LoVo (cell line): Measurements from ENCODE around the gene BAZ2A.
"Not testable (repeated sequence)": the region's sequence is repeated elsewhere in the genome, so short reads cannot be mapped to it uniquely, and the experiment has no call there.

Experiments
- DNase-seq: peaks from one replicate; pipeline ENCODE4 v3.0.0-alpha.2; 2016; ENCODE audit warnings: low spot score

Gene BAZ2A

DNA sequence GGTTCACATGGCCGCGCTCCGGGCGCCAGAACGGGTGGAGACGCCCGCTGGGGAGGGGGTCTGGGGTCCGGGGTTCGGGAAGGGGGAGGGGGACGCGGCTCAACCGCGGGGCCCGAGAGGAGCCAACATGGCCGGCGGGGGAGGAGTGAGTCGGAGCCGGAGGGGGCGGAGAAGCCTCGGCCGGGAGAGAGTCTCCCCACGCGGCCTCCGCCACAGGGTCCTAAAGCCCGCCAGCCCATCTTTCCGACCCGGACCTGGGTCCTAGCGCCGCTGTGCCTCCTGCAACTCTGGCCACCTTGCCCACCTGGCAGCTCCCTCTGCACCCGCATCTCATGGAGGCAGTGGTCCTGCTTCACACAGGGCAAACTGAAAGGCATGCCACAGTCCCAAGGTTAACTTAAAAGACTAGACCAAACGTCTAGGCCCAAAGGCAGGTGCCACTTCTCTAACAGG, at the start of gene BAZ2A:
TSS of gene BAZ2A (minus strand) at position 147 of the 453 bp plus-strand sequence. CDS start 12,796 bp downstream, outside the sequence.
- DNase-seq = peak; percentile 88

DNA sequence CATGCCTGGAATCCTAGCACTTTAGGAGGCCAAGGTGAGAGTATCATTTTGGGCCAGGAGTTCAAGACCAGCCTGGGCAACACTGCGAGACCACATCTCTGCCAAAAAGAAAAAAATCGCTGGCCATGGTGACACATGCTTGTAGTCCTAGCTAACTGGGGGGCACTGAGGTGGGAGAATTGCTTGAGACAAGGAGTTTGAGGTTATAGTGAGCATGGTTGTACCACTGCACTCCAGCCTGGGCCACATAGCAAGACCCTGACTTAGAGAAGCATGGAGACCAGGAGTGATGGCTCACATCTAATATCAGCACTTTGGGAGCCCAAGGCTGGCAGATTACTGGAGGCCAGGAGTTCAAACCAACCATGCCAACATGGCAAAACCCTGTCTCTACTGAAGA, 48.7 kb upstream of the BAZ2A start:
- DNase-seq = no peak

DNA sequence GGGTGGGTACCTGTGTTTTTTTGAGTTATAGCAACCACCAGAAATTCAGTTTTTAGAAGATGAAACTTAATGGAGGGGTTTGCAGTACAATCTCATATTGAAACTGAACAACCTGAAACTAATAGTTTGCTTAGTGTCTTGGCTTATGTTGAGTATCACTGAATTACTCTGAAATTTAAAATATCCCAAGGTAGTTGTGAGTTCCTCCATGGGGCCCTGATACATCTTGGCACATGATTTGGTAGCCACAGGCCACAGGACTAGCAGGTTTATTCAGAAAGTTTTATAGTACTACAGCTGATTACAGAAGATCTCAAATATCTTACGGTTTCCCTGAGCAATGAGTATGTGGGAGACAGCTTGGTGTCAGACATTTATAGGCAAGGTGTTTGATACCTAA, 47.6 kb upstream of the BAZ2A start:
- no peak for DNase-seq

DNA sequence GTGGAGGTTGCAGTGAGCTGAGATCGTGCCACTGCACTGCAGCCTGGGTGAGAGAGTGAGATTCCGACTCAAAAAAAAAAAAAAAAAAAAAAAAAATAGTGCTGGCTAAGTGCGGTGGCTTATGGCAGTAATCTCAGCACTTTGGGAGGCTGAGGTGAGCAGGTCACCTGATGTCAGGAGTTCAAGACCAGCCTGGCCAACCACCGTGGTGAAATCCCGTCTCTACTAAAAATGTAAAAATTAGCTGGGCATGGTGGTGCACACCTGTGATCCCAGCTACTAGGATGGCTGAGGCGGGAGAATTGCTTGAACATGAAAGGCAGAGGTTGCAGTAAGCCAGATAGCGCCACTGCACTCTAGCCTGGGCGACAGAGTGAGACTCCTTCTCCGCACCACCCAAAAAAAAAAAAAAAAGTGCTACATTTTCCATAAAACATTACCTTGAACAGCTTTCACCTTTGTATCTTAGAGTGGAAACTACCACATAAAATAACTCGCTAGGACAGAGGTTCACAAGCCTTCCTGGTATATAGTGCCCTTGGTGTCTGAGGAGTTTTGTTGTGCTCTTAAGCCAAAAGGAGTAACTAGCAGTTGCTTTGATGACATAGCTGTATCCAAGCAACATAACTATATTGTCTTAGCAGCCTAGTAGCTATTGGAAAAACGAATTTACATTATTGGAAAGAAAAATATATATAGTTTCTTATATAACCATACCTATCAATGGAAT, 46.9 kb upstream of the BAZ2A start:
- DNase-seq = no peak

DNA sequence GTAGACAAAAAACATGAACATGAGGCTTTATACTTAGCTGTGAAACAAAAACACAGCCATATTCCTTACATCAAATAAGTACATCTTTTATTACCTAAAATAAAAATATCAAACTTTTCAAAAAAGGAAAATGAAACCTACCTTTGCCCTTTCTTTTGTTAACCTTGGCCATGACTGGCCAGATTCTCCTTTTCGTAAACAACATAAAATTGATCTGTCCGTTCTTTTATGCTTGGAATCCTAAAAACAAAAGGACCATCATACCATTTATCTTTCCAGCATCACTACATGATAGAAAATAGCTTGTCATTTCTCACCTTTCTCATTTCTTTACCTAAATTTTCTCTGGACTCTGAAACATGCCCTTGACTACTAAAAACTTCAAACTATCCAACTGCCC, 41.5 kb upstream of the BAZ2A start:
- no peak for DNase-seq

DNA sequence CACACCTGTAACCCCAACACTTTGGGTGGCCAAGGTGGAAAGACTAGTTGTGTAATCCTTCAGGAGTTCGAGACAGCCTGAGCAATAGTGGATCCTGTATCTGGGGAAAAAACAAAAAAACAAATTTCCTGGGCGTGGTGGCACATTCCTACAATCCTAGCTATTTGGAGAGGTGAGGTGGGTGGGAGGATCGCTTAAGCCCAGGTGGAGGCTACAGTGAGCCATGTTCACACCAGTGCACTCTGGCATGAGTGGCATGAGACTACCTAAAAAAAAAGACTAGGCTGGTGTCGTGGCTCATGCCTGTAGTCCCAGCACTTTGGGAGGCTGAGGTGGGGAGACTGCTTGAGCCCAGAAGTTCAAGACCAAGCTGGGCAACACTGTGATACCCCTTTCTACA, 40.7 kb upstream of the BAZ2A start:
- no peak for DNase-seq

DNA sequence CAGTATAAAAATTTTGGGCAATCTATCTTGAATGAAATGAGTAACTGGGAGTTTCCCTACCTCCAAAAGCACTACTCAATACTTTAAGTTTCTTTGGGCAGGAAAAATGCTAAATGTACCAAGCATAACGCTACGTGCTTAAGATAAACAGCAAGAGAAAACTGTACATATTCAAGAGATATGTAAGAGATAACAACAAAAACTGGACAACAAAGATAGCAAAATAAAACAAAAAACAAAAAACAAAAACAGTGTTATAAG, 38.0 kb upstream of the BAZ2A start:
- DNase-seq = no peak

DNA sequence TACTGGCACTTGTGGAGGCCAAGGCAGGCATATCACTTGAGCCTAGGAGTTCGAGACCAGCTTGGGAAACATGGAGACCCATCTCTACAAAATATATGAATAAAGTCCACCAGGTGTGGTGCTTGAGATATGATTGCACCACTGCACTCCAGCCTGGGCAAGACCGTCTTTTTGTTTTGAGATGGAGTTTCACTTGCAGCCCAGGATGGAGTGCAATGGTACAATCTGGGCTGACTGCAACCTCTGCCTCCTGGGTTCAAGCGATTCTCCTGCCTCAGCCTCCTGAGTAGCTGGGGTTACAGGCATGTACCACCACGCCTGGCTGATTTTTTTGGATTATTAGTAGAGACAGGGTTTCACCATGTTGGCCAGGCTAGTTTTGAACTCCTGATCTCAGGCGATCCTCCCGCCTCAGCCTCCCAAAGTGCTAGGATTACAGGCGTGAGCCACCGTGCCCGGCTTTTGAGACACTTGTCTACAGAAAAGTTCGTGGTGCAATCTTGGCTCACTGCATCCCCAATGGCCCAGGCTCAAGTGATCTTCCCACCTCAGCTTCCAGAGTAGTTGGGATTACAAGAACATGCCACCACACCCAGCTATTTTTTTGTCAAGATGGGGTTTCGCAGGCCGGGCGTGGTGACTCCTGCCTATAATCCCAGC, 32.0 kb upstream of the BAZ2A start:
- DNase-seq = no peak

DNA sequence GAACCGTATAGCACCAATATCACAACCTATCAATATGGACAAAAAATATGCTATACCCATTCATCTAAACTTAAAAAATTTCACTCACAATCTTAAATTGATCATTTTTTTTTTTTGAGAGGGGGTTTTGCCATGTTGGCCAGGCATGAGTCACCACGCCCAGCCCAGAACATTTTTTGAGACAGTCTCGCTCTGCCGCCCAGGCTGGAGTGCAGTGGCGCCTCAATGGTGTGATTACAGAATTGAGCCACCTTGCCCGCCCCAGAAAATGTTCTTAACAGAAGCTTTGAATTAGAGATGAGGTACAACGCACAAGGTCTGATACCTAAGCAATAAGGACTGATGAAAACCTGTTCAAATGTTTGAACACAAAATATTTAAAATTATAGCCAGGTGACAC, 31.4 kb upstream of the BAZ2A start:
- no peak for DNase-seq

DNA sequence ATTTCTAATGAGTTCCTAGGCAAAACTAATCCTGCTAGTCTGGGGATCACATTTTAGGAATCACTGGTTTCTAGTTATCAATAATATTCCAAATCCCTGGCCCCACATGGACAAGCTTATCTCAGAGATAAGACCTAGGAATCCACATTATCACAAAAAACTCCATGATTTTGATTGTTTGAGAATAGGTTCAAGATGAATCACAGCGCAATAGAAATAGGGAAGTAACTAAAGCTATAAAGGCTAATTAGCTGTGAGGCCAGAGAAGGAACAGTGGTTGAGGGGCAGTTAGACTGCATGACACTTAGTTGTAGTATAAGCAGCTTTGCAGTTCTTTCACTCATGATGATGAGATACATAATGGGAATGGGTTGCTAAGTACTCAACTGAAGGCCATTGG, 28.8 kb upstream of the BAZ2A start:
- DNase-seq = no peak

DNA sequence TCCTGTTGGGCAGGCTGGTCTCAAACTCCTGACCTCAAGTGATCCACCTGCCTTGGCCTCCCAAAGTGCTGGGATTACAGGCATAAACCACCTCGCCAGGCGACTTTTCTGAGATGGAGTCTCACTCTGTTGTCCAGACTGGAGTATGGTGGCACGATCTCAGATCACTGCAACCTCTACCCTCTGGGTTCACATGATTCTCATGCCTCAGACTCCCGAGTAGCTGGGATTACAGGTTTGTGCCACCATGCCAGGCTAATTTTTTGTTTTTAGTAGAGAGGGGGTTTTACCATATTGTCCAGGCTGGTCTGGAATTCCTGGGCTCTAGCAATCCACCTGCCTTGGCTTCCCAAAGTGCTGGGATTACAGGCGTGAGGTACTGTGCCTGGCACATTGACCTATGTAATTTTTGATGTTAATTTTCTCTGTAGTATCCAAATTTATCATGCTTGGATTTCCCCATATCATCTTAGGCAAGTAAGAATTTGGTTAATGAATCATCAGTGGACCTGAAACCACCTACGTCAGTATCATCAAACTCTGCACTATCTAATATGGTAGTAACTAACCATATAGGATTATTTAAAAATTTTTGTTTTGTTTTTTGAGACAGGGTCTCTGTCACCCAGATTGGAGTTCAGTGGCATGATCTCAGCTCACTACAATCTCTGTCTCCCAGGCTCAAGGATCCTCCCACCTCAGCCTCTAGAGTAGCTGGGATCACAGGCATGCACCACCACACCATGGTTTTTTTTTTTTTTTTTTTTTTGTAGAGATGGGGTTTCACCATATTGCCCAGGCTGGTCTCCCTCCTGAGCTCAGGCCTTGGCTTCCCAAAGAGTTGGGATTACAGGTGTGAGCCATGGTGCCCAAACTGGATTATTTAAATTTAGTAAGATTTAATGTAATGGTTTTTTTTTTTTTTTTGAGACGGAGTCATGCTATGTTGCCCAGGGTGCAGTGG, 27.6 kb upstream of the BAZ2A start:
- no peak for DNase-seq

DNA sequence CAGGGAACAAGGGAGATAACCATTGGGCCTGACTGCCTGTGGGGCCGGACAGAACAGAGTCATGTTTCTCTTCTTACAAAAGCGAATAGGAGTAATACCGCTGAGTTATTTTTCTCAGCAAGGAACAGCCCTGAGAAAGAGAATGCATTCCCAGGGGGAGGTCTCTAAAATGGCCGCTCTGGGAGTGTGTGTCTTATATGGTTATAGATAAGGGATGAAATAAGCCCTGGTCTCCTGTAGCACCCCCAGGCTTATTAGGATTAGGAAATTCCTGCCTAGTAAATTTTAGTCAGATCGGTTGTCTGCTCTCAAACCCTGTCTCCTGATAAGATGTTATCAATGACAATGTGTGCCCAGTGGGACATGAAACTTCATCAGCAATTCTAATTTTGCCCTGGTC, 23.7 kb upstream of the BAZ2A start:
- not testable (repeated sequence) for DNase-seq

DNA sequence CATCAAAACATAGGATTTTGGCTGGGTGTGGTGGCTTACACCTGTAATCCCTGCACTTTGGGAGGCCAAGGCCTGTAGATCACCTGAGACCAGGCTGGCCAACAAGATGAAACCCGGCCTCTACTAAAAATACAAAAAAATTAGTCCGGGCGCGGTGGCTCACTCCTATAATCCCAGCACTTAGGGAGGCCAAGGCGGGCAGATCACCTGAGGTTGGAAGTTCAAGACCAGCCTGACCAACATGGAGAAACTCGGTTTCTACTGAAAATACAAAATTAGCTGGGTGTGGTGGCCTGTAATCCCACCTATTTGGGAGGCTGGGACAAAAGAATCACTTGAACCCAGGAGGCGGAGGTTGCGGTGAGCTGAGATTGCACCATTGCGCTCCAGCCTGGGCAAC, 17.9 kb upstream of the BAZ2A start:
- DNase-seq = not testable (repeated sequence)

DNA sequence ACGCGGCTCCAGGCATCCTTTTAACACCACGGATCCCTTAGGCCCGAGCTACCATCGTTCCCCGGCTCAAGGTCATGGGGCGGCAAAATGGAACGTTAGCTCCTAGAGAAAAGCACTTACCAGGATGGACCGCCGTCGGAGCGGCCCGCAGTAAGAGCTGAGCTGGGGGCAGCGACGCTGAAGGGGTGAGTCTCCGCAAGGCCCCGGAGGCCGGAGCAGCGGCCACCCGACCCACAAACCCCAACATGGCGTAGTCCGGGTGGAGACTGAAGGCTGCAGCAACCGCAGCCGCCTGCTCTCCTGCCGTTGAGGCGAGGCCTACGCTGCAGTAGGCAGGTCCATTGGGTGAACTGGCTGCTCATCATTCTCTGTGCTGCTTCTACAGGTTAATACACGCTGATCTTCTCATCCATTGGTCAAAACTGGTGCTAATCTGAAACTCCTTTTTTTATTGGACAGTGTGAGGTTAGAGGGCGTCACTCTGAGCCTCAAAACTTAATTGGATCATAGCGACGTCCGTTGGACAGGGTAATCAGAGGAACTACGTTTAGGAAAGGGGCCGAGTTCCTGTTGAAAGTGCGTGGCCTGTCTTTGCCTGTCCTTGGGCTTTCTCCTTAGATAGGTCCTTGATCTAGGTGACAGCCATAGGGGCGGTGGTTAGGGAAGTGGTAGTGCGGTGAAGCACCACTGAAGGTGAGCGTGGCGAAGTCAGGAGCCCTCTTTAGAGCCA, 15.8 kb upstream of the BAZ2A start, which contains the start of gene ATP5F1B:
TSS of gene ATP5F1B (minus strand) at position 268 of the 730 bp plus-strand sequence. CDS start at position 247, 21 bp downstream.
- DNase-seq = peak; percentile 100

DNA sequence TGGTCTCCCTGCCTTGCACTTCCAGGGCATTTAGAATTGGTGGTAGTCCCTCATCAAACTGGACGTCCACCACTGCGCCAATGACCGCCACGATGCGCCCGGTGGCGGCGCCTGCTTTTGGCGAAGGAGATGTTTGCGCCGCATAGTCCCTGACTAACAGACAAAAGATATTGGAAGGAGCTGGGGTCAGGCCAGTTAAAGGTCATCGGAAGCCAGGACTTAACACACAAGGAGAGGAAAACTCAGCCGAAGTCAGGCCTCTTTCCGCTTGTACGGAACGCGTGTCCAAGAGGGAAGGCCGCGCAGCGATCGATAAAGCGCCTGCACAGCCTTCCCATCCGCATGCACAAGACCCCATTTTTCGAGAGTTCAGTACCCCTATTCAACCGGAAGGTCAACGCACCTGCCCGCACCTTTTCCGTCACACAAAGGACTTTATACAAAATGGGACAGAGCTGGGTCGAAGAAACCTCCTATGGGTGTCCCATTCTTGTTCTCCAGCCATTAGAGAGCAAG, 15.1 kb upstream of the BAZ2A start:
- DNase-seq = no peak

DNA sequence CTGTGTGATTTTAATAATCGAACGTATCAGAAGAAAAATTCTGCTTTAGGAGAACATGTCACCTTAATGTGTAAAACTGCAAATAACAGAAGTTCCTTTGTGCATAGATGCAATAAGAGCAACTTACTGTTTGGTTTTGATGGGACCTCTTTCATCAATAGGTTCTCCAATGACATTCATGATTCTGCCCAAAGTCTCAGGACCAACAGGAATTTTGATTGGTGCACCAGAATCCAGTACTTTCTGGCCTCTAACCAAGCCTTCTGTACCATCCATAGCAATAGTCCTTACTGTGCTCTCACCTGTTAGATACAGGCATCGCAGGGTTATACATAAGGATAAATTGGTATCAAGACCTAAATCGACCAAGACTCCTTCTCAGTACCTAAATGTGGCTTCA, 14.5 kb upstream of the BAZ2A start:
- DNase-seq = no peak

DNA sequence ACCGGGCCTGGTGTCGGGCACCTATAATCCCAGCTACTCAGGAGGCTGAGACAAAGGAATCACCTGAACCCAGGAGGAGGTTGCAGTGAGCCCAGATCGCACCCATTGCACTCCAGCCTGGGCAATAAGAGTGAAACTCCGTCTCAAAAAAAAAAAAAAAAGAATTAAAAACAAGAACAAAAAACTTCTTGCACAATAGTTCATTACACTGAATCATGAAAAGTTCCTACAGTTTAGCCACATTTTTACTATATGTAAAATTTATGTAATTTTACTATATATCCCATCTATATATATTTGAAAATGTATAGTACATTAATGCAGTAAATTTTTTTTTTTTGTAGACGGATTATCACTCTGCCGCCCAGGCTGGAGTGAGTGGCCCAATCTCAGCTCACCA, 11.1 kb upstream of the BAZ2A start:
- DNase-seq = no peak

DNA sequence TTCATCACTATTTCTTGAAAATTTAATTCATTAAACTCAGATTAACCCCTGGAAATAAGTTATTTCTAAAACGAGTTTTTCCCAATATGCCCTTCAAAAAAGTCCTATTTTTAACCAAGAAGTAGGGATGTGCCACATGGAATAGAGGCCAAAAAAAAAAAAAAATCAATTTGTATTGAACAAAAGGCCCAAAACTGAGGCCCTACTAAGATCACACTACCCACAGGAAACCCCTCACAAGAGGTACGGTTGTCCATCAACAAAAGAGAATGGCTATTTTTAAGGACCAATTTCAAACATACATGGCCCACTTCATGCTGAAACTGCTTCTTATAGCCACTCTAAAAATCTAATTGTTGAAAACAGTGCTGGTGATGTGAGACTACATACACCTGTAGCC, 7.5 kb upstream of the BAZ2A start:
- no peak for DNase-seq

DNA sequence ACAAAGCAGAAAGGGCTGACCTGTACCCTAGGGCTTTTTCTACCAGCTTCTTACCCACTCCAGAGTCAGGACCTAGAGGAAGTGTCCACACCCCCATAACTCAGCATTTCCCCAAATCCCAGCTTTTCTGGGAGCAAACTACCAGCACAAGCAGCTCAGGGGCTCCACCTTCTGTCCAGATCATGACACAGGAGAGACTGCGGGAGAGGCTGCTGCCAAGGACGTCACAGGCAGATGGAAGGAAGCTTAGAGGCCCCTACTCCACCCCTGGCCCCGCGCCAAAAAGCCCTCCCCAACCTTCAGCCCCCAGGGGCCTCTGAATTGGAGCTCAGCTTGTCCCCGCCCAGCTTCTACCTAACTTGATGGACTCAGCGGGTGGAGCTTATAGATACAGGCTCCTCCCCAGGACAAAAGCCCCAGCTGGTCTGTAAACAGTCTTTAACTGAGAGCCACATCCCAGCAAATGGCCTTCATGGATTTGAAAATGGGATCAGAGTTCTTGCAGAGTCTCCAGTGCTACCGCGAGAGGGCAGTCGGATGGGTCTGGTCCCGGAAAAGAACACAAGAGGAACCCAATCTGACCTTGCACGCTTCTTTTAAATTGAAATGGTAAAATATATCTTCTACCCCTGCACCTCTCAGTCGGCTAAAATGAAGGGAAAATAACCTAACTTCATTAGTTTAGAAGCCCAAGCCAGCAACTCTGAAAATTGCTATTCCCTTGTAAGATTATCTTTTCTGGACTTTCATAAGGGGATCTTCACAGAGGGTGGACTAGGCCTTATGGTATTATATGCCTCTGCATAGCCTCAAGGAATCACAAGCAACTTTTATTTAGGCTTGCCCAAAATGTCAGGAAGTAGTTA, 6.8 kb upstream of the BAZ2A start:
- peak; percentile 100 for DNase-seq

DNA sequence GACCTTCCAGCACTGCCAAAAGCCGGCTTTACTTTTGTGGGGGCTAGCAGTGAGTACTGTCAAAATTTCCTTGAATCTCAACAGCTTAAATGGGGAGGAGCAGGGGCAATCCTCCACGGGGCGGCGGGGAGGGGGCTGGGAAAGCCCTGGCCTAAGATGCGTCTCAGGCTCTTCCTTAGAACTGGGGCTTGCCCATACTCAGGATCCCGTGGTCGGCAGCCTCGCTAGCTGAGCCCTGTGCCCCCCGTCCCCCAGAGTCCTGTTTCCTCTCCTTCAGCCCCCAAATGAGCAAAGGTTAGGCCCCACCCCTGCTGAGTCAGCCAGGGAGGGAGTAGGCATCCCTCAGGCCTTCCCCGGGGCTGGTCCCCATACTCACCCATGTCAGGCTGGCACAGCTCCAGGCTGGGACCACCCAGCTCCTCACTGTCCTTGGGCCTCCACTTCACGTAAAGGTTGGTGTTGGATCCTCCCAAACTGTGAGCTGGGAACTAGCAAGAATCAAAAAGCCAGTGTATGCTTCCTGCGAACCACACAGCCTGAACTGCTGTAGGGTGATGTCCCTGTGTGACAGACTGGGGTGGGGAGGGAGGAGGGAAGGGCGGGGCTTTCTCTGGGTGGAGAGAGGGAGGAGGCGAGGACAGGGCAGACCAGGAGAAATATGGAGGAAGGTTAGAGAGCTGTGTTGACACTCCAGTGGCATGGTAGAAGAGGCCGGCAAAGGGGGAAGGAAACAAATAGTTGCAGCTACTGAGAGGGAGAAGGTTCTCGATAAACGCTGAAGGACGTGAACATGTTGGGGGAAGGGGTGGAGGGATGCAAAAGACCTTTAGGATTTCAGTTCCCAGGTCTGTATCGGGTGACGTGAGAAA, 5.9 kb upstream of the BAZ2A start:
- peak; percentile 92 for DNase-seq
